Suprapubic skin (tissue), 4 donors: Measurements from ENCODE around the gene MARS1. TPM values are rescaled to one million over a fixed set of nuclear protein-coding genes. Genes with fewer than 3 reads are reported as not detected.

Experiments
- DNase-seq, 2 donors: peaks; one replicate each; pipeline ENCODE4 v3.0.0-alpha.2; 2019; ENCODE audit warnings: low spot score in 2 of 2
- H3K27ac ChIP-seq: fragments of 200-600 bp; sonication (generic); one replicate; pipeline ENCODE4 v1.5.1; 2019
- H3K27me3 ChIP-seq: fragments of 200-600 bp; sonication (generic); one replicate; pipeline ENCODE4 v1.5.1; 2019
- H3K36me3 ChIP-seq: fragments of 200-600 bp; sonication (generic); one replicate; pipeline ENCODE4 v1.5.1; 2019
- H3K4me1 ChIP-seq: fragments of 200-600 bp; sonication (generic); one replicate; pipeline ENCODE4 v1.5.1; 2019
- H3K4me3 ChIP-seq: fragments of 200-600 bp; sonication (generic); one replicate; pipeline ENCODE4 v1.5.1; 2019; ENCODE audit warnings: mild to moderate bottlenecking
- H3K9me3 ChIP-seq: fragments of 200-600 bp; sonication (generic); one replicate; pipeline ENCODE4 v1.5.1; 2019
- EP300 ChIP-seq: sonication (generic); formaldehyde crosslinking; IDR thresholded peaks from one replicate; pipeline ENCODE4 v1.6.1; 2017; ENCODE audit warnings: antibody characterized with exemption
- POLR2A ChIP-seq, 2 donors: fragments of 450-650 bp; IDR thresholded peaks; one replicate each; pipeline ENCODE4 v1.6.1; 2017; ENCODE audit warnings: antibody characterized with exemption in 2 of 2, mild to moderate bottlenecking in 2 of 2, moderate library complexity in 2 of 2
- POLR2AphosphoS5 ChIP-seq, 3 donors: sonication (generic); formaldehyde crosslinking; IDR thresholded peaks; one replicate each; pipeline ENCODE4 v1.6.1; 2017; ENCODE audit warnings: antibody characterized with exemption in 3 of 3
- WGBS: methylation state at CpG from one replicate; pipeline ENCODE4 v1.1.5; 2018; 5-methylcytosine and 5-hydroxymethylcytosine counted together
- total RNA-seq, 4 donors: library from RNA; depleted of rRNA; stranded (reverse); fragments of >200 nt; gene quantifications; one replicate each; pipeline ENCODE4 v1.1.0, GENCODE V29; 2016
- TF ChIP-seq, protein P1 (sequence below), 2 donors: fragments of 200-600 bp in 1 of 2; fragments of 450-650 bp in 1 of 2; sonication (generic) in 1 of 2; IDR thresholded peaks; one replicate each; pipeline ENCODE4 v1.5.1; 2016 to 2019; ENCODE audit warnings: antibody characterized with exemption in 2 of 2, mild to moderate bottlenecking in 1 of 2, moderate library complexity in 1 of 2

Gene MARS1
- total RNA-seq, 4 donors from 2014 or later: 55.7 to 203 (median 79.7) TPM

- TF ChIP-seq EP300 (no peak), POLR2AphosphoS5 (IDR thresholded peaks at IDR 0.05) (no peak), POLR2A (IDR thresholded peaks at IDR 0.05) (no peak)
- TF ChIP-seq, protein P1, sequence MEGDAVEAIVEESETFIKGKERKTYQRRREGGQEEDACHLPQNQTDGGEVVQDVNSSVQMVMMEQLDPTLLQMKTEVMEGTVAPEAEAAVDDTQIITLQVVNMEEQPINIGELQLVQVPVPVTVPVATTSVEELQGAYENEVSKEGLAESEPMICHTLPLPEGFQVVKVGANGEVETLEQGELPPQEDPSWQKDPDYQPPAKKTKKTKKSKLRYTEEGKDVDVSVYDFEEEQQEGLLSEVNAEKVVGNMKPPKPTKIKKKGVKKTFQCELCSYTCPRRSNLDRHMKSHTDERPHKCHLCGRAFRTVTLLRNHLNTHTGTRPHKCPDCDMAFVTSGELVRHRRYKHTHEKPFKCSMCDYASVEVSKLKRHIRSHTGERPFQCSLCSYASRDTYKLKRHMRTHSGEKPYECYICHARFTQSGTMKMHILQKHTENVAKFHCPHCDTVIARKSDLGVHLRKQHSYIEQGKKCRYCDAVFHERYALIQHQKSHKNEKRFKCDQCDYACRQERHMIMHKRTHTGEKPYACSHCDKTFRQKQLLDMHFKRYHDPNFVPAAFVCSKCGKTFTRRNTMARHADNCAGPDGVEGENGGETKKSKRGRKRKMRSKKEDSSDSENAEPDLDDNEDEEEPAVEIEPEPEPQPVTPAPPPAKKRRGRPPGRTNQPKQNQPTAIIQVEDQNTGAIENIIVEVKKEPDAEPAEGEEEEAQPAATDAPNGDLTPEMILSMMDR (IDR thresholded peaks at IDR 0.05): no peak
- Histone ChIP-seq H3K4me3 (no peak overlapping the region), H3K27ac (no peak overlapping the region), H3K27me3 (no peaks in the 10 kb centered on the region), H3K36me3 (no peaks in the 10 kb centered on the region), H3K4me1 (peaks cover 6% of the 10 kb centered on the region), H3K9me3 (no peaks in the 10 kb centered on the region)
- DNase-seq: no peak
- WGBS: 86% methylated on average over 6 of the region's 6 CpGs
Observed at GRCh38 chr12:57451233-57451778, 36.6 kb upstream of the MARS1 start.

DNA sequence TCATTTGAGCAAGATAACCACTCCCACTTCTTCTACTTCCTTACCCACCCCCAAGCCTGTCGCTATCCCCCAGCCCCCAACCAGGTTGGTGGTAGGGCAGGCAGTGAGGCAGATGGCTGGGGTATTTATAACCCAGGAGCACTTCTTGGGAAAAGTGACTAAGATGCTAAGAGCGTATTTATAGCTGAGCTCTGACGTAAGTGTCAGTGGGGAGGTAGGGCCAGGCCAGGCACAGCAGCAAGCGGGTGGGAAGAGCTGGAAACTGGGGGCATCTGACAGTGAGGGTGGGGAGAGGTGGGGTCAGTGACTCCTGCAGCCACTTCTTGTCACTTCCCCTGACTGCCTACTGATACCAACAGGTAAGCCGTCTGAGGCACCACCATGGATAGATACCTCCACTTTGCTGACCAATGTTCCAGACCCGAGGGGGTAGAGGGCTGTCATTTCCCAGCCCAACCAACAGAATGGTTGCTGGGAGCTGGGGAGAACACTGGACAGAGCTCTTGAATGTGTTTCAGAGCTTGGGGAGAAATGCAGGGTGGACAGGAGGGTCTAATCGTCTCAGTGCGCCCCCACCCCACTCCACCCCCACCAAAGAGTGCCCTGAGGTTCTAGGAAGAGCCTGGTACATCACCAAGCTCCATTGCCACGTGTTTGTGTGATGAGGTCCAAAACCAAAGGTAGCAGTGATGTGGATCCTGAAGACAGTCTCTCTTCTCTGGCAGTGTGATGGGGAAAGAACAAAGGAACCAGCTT lies 35.5 kb upstream of the MARS1 start:
- WGBS: 27% methylated on average over 9 of the region's 9 CpGs
- H3K36me3 ChIP-seq: no peaks in the 10 kb centered on the region
- no peak overlapping the region for H3K27ac ChIP-seq
- no peak for DNase-seq
- no peak overlapping the region for H3K4me3 ChIP-seq
- no peaks in the 10 kb centered on the region for H3K9me3 ChIP-seq
- H3K4me1 ChIP-seq: peaks cover 6% of the 10 kb centered on the region
- no peaks in the 10 kb centered on the region for H3K27me3 ChIP-seq
- TF ChIP-seq POLR2A (IDR thresholded peaks at IDR 0.05) (no peak), EP300 (no peak), POLR2AphosphoS5 (IDR thresholded peaks at IDR 0.05) (no peak)
- TF ChIP-seq, protein P1 (IDR thresholded peaks at IDR 0.05): no peak

GRCh38 chr12:57452937-57453509 lies 34.8 kb upstream of the MARS1 start:
- H3K27ac ChIP-seq: no peak overlapping the region
- H3K27me3 ChIP-seq: no peaks in the 10 kb centered on the region
- no peak overlapping the region for H3K4me3 ChIP-seq
- no peaks in the 10 kb centered on the region for H3K9me3 ChIP-seq
- TF ChIP-seq, protein P1 (IDR thresholded peaks at IDR 0.05): peak; percentile 86 to 89
- TF ChIP-seq POLR2A (IDR thresholded peaks at IDR 0.05): no peak
- 31% methylated on average over 7 of the region's 7 CpGs for WGBS
- no peaks in the 10 kb centered on the region for H3K36me3 ChIP-seq
- DNase-seq: peak in 1 of 2 donors; percentile 86
- peaks cover 6% of the 10 kb centered on the region for H3K4me1 ChIP-seq

DNA sequence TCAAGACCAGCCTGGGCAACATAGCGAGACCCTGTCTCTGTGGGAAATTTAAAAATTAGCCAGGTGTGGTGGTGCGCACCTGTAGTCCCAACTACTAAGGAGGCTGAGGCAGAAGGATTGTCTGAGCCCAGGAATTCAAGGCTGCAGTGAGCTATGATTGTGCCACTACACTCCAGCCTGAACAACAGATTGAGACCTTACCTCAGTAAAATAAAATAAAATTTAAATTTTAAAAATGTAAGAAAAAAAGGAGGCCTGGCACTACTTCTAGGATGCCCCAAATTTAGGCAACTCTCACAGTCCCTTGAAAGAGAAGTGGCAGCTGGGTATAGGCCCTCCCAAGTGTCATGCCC lies 33.7 kb upstream of the MARS1 start:
- DNase-seq: no peak
- no peaks in the 10 kb centered on the region for H3K9me3 ChIP-seq
- no peak overlapping the region for H3K4me3 ChIP-seq
- WGBS: 93% methylated on average over 2 of the region's 2 CpGs
- H3K36me3 ChIP-seq: no peaks in the 10 kb centered on the region
- H3K27me3 ChIP-seq: no peaks in the 10 kb centered on the region
- TF ChIP-seq POLR2AphosphoS5 (IDR thresholded peaks at IDR 0.05) (no peak), EP300 (no peak), POLR2A (IDR thresholded peaks at IDR 0.05) (no peak)
- TF ChIP-seq, protein P1 (IDR thresholded peaks at IDR 0.05): no peak
- H3K27ac ChIP-seq: no peak overlapping the region
- H3K4me1 ChIP-seq: peaks cover 14% of the 10 kb centered on the region

GRCh38 chr12:57454566-57455373 lies 33.1 kb upstream of the MARS1 start, which contains the start of gene INHBE:
Gene INHBE, plus strand, starts transcription at chr12:57455307. Its CDS starts 230 bp downstream, at chr12:57455537.
- Histone ChIP-seq H3K9me3 (no peaks in the 10 kb centered on the region), H3K36me3 (no peaks in the 10 kb centered on the region), H3K27me3 (no peaks in the 10 kb centered on the region), H3K27ac (no peak within 1 kb of the TSS), H3K4me1 (peaks cover 19% of the 10 kb centered on the region), H3K4me3 (no peak within 1 kb of the TSS)
- WGBS: 78% methylated on average over 9 of the region's 10 CpGs
- DNase-seq: no peak
- TF ChIP-seq, protein P1 (IDR thresholded peaks at IDR 0.05): no peak
- TF ChIP-seq EP300 (no peak), POLR2AphosphoS5 (IDR thresholded peaks at IDR 0.05) (no peak), POLR2A (IDR thresholded peaks at IDR 0.05) (no peak)
